Stimulated activated CD4-positive, alpha-beta T cell treated with anti-CD3 and anti-CD28 coated beads, Interleukin-4, amount 100 ng/mL, for 48 hours (primary cell): ENCODE measurements around the gene FDX2.
A peak's percentile ranks its signal among the peaks of the same experiment; 100 is the strongest.
"Not testable (repeated sequence)": the region's sequence is repeated elsewhere in the genome, so short reads cannot be mapped to it uniquely, and the experiment has no call there.

Experiments used
- DNase-seq, 2 donors: peaks; one replicate each; pipeline ENCODE4 v3.0.0-alpha.2; 2020; ENCODE audit warnings: low read depth in 2 of 2

The FDX2 gene

GRCh38 chr19:10315335-10316214 is at the start of gene FDX2:
FDX2 (minus strand) TSS chr19:10316015; CDS start chr19:10315996, 19 bp downstream.
- peak; percentile 90 to 92 for DNase-seq

GRCh38 chr19:10365518-10365917 is 49.7 kb upstream of the FDX2 start:
- DNase-seq, result no peak

DNA sequence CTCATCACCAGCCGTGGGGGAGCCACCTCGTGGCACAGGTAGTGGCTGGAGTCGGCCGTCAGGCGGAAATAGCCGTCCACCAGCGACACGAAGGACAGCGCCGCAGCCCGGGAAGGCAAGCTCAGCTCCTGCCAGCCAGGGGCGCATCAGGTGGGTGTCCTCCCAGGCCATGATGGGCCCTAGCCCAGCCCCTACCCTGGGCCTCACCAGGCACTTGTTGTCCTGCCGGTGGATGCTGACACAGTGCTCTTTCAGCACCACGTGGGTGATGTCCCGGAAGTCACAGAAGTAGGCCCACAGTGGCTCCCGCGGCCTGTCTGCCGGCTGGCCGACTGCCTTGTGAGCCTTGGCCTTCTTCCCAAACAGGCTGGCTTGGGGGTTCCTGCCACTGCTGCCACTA is 48.8 kb upstream of the FDX2 start:
- DNase-seq, result no peak

- no peak for DNase-seq
Measured at GRCh38 chr19:10363789-10364281, 48.0 kb upstream of the FDX2 start.

DNA sequence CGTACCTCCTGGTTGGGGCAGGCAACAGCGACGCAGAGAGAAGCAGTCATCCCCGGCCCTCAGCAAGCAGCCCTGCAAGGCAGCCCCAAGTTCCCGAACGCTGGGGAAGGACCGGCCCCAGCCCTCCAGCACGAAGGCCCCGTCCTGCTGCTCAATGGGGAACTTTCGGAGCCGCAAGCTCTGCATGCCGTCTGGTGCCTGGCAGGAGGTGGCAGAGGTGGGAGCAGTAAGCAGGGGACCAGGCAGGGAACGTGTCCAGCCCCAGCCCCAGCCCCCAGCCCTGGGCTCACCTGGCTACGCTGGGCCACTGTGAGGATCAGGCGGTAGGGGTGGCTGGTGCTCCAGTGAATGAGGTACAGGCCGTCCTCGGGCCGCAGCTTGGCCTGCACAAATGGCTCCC is 46.4 kb upstream of the FDX2 start:
- DNase-seq, result no peak

DNA sequence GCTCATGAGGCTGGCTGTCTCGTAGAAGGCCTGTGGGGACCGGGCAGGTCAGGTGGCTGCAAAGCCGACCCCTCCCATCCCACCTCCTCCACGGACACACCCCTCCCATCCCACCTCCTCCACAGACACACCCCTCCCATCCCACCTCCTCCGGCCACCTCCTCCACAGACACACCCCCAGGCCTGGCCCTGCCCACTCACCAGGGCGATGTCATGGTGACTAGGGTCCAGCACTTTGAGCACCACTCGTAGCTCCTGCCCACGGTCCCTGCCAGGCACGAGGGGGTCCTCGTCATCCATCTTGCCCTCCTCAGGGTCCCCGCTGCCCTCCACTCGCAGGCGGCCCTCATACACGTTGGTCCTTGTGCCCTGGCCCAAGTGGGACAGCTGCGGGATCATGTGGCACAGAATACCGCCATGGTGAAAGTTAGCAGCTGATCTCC is 45.8 kb upstream of the FDX2 start:
- no peak for DNase-seq

GRCh38 chr19:10356431-10356830 is 40.6 kb upstream of the FDX2 start:
- no peak for DNase-seq

GRCh38 chr19:10353793-10354391 is 38.1 kb upstream of the FDX2 start:
- peak; percentile 51 to 68 for DNase-seq

GRCh38 chr19:10352764-10353671 is 37.2 kb upstream of the FDX2 start:
- no peak for DNase-seq

- no peak for DNase-seq
Measured at GRCh38 chr19:10346509-10346908, 30.7 kb upstream of the FDX2 start.

- DNase-seq, result no peak
Measured at GRCh38 chr19:10344780-10345179, 29.0 kb upstream of the FDX2 start.

DNA sequence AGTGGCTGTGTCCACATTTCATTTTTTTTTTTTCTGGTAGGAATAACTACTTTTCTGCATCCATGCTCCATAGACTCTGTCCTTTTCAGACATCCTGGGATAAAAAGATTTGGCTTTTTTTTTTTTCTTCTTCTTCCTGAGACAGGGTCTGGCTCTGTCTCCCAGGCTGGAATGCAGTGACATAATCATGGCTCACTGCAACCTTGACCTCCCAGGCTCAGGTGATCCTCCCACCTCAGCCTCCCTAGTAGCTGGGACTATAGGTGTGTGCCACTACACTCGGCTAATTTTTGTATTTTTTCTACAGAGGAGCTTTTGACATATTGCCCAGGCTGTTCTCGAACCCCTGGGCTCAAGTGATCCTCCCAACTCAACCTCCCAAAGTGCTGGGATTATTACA is 27.7 kb upstream of the FDX2 start:
- DNase-seq, result no peak

GRCh38 chr19:10339977-10340376 is 24.2 kb upstream of the FDX2 start:
- DNase-seq, result no peak

- DNase-seq, result peak; percentile 63 to 64
Measured at GRCh38 chr19:10339380-10339960, 23.7 kb upstream of the FDX2 start, which contains the start of gene ICAM3. ICAM3 (minus strand) TSS chr19:10339624; CDS start chr19:10339614, 10 bp downstream.

DNA sequence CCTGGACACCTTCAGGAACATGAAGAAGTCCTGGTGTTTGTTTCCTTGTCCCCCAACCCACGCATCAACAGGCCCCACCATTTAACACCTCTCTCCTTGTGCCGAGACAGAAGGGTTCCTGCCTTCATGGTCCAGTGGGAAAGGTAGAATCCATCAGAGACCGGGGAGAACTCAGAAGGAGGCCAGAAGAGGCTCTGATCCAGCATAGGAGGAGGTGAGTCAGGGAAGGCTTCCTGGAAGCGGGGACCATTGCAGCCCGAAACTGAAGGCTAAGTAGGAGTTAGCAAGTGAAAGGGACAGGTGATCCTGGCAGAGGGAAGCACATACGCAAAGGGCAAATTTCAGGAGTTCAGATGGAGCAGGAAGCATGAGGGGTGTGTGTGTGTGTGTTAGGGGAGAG is 23.1 kb upstream of the FDX2 start:
- DNase-seq, result no peak

DNA sequence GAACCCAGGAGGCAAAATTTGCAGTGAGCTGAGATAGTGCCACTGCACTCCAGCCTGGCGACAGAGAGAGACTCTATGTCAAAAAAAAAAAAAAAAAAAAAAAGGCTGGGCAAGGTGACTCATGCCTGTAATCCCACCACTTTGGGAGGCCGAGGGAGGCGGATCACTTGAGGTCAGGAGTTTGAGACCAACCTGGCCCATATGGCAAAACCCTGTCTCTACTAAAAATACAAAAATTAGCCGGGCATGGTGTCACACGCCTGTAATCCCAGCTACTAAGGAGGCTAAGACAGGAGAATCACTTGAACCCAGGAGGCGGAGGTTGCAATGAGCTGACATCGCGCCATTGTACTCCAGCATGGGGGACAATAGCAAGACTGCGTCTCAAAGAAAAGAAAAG is 20.9 kb upstream of the FDX2 start:
- not testable (repeated sequence) for DNase-seq

DNA sequence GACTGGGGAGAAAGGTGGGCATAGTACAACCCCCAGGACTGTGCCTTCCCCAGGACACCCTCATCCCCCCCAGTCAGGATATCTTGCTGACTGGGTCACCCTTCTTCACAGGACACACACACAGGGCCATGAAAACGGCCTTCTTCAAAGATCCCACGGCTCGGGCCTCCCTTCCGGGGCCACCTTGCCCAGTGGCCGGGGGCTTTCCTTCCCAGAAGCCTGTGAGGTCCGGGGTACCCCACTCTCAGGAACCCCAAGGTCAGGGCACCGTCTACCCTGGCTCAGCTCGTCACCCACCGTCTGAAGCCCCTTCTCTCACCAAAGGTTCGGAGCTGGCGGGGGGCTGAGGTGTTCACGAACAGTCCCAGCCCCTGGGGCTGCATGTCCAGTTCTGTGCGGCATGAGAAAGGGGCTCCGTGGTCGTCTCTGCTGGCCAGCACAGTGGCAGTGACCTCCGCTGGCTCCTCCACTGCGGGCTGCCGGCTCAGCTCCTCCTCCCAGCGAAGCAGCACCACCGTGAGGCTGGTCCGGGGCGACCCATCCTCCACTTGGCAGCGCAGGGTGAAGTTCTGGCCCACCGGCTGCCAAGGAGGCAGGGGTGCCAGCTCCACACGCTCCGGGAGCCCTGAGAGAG is 19.7 kb upstream of the FDX2 start:
- no peak for DNase-seq

DNA sequence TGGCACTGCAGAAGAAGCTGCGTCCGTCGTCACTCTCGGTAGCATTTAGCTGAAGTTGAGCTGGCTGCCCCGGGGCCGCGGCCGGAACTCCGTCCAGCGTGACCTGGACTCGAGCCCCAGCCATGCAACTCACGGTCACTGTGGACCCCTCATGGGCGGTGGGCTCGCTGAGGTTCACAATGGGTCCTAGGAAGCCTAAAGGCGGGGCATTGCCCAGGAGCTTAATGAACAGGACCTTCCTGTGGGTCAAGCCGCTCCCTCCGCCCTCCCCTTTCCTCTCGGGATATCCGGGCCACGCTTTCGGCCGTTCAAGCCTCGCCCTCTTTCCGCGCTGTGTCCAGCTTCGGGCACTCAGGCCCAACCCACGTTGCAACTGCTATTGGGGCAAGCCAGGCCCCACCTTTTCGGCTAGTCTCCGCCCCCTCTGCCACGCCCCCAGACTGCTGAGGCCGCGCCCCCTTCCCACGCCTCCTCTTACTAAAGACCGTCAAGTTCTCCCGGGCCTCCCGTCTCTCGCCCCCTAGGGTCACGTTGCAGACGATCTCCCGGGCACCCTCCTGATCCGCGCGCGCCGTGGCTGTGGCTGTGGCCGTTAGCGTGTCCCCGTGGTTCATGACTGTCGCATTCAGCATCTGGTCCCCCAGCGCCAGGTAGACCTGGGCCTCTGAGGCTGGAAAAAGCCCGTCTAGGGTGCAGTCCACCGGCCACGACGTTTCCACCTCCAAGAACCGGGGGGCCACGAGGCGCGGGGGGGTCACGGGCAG is 19.0 kb upstream of the FDX2 start:
- DNase-seq, result peak; percentile 46 to 73

- no peak for DNase-seq
Measured at GRCh38 chr19:10333758-10334587, 18.2 kb upstream of the FDX2 start.
